GM12873 (cell line): ENCODE data around the gene NSF.

Source experiments
- TF ChIP-seq, protein P1 (sequence below): IDR thresholded peaks from 2 replicates; pipeline ENCODE4 v1.5.1; 2012; ENCODE audit warnings: low read depth, mild to moderate bottlenecking, moderate library complexity, low read length, control low read depth; ENCODE audit not compliant: insufficient read depth; ENCODE audit errors: missing control alignments

The NSF gene

GRCh38 chr17:46792071-46792470 is 201.6 kb downstream of the NSF start:
- TF ChIP-seq, protein P1, sequence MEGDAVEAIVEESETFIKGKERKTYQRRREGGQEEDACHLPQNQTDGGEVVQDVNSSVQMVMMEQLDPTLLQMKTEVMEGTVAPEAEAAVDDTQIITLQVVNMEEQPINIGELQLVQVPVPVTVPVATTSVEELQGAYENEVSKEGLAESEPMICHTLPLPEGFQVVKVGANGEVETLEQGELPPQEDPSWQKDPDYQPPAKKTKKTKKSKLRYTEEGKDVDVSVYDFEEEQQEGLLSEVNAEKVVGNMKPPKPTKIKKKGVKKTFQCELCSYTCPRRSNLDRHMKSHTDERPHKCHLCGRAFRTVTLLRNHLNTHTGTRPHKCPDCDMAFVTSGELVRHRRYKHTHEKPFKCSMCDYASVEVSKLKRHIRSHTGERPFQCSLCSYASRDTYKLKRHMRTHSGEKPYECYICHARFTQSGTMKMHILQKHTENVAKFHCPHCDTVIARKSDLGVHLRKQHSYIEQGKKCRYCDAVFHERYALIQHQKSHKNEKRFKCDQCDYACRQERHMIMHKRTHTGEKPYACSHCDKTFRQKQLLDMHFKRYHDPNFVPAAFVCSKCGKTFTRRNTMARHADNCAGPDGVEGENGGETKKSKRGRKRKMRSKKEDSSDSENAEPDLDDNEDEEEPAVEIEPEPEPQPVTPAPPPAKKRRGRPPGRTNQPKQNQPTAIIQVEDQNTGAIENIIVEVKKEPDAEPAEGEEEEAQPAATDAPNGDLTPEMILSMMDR = no peak

DNA sequence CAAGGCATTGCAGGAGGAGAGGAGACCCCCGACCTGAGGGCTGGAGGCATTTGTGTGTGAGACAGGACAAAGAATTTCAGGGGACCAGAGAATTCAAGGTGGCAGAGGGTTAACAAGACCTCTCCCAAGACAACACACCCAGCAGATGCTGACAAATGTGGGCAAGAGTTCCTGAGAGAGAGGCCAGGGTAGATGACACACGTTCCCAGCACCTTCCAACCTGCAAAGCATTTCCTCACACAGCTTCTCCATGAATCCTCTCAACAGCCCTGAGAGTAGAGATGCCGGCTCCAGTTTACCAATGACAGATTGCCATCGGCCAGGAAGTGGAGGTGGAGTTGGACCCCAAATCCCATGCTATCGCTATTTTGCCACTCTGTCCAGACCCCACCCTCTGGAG is 203.1 kb downstream of the NSF start:
- TF ChIP-seq, protein P1 = no peak

- TF ChIP-seq, protein P1 = no peak
These were observed 203.8 kb downstream of the NSF start for GRCh38 chr17:46794318-46794717.

DNA sequence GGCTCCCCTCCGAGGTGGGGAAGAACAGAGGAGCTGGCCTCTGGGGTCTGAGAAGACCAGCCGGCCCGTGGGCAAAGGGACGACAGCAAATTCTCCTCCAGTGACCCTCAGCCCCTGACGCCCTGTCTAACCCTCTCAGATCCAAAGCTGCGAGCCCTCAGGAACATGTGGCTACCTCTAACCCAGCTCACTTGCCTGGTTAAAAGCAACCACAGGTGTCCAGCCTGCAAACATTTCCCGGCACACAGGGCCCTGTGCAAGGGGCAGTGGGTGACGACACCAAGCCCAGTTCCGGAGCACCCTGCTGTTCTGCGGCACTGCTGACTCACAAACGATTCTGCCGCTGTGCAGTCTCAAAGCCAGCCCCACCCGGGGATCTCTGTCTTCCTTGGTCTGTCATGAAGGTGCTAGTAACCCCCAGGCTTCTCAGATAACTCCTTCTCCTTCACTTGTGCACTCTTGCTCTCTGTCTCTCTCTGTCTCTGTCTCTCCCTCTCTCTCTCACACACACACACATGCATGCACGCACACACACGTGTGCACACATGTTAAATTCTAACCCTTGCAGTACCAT is 205.0 kb downstream of the NSF start:
- TF ChIP-seq, protein P1 = no peak

DNA sequence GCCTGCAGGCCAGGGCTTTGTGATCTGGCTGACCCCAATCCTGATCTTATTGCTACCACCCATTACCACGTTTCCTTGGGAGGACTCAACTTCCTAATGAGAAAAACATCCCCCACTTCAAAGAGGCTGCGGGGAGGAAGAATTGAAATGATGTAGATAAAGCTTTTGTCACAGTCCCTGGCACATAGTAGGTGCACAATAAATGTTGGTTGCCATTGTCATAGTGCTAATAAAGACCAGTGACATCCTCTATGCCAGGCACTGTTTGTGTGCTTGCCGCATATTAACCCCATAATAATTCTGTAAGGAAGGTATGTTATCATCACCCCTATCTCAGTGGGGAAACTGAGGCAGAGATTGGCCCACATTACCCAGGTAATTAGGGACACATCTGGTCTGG is 205.6 kb downstream of the NSF start:
- TF ChIP-seq, protein P1 = no peak

GRCh38 chr17:46796524-46796923 is 206.1 kb downstream of the NSF start:
- TF ChIP-seq, protein P1 = no peak

DNA sequence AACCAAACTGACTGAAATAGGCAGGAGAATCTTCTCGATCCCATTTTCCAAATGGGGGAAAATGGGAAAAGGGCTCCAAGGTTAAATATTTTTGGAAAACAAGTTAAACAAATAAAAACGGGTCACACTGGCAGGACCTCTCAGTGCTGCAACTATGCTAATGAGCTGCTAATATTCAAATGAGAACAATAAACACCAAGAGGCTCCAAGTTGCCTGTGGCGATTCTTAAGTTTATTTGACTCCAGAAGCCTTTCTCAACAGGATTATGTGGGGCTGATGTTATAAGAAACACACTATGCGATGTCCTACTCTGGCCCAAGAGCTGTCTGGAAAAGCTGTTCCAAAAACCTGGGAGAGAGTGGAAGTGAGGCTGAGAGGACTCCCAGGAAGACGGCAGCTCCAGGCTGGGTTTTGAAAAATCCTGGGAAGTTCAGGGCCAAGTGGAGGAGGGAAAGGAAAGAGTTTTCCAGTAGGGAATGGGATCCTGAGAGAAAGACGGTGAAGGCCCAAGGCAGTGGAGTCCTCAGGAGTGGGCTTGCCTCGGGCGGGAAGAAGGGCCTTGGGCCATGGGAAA is 206.6 kb downstream of the NSF start:
- TF ChIP-seq, protein P1 = no peak
